Vagina (tissue), 2 donors: ENCODE measurements around the gene FES. TPM values are rescaled to one million over a fixed set of nuclear protein-coding genes. Genes with fewer than 3 reads are reported as not detected.

Experiments
- DNase-seq, 2 donors: peaks; one replicate each; pipeline ENCODE4 v3.0.0-alpha.2; 2017; ENCODE audit errors: extremely low spot score in 2 of 2
- H3K27ac ChIP-seq: fragments of 200-600 bp; sonication (generic); one replicate; pipeline ENCODE4 v1.5.1; 2019
- H3K27me3 ChIP-seq: fragments of 200-600 bp; sonication (generic); one replicate; pipeline ENCODE4 v1.5.1; 2019
- H3K36me3 ChIP-seq, 2 donors: fragments of 200-600 bp; sonication (generic); one replicate each; pipeline ENCODE4 v1.5.1; 2017 to 2019
- H3K4me1 ChIP-seq: fragments of 200-600 bp; sonication (generic); one replicate; pipeline ENCODE4 v1.5.1; 2019
- H3K4me3 ChIP-seq, 2 donors: fragments of 200-600 bp; sonication (generic); 1 replicate in 1 of 2; 2 replicates in 1 of 2; pipeline ENCODE4 v1.5.1; 2016 to 2019
- H3K9me3 ChIP-seq: fragments of 200-600 bp; sonication (generic); one replicate; pipeline ENCODE4 v1.5.1; 2019
- CTCF ChIP-seq, 3 experiments: fragments of 450-650 bp in 2 of 3; fragments of 200-600 bp in 1 of 3; sonication (generic) in 1 of 3; IDR thresholded peaks; one replicate each; pipeline ENCODE4 v1.5.1; 2017 to 2019; ENCODE audit warnings: antibody characterized with exemption in 3 of 3, mild to moderate bottlenecking in 2 of 3, moderate library complexity in 2 of 3
- POLR2A ChIP-seq, 2 donors: fragments of 450-650 bp; IDR thresholded peaks; one replicate each; pipeline ENCODE4 v1.6.1; 2017; ENCODE audit warnings: antibody characterized with exemption in 2 of 2, mild to moderate bottlenecking in 2 of 2, moderate library complexity in 2 of 2
- POLR2AphosphoS5 ChIP-seq, 2 donors: sonication (generic); formaldehyde crosslinking; IDR thresholded peaks; one replicate each; pipeline ENCODE4 v1.9.0; 2017; ENCODE audit warnings: antibody characterized with exemption in 2 of 2, mild to moderate bottlenecking in 2 of 2, low read depth in 1 of 2; ENCODE audit not compliant: insufficient read depth in 1 of 2
- intact Hi-C: fragments of 100-400 bp; cut with DNase I; formaldehyde crosslinking; loops from one replicate; pipeline ENCODE4 v1.15.1; 2023
- total RNA-seq: library from RNA; depleted of rRNA; stranded (reverse); fragments of >200 nt; gene quantifications from one replicate; pipeline ENCODE4 v1.2.3, GENCODE V29; 2016

Gene FES
- total RNA-seq, 1 donor from 2014 or later, result 47.4 TPM

- no peak for DNase-seq
- Histone ChIP-seq H3K27me3 (no peaks in the 10 kb centered on the region), H3K27ac (no peak overlapping the region), H3K36me3 (peaks cover 0 to 60% of the 10 kb centered on the region in 2 donors), H3K9me3 (no peaks in the 10 kb centered on the region), H3K4me1 (peaks cover 24% of the 10 kb centered on the region), H3K4me3 (no peak overlapping the region)
- intact Hi-C loops, result no loop called here
- TF ChIP-seq CTCF (IDR thresholded peaks at IDR 0.05) (no peak), POLR2AphosphoS5 (IDR thresholded peaks at IDR 0.05; ENCODE audit: insufficient read depth in 1 of 2, low read depth in 1 of 2) (no peak), POLR2A (IDR thresholded peaks at IDR 0.05) (no peak)
Measured at GRCh38 chr15:90876512-90877170, 7.7 kb upstream of the FES start.

GRCh38 chr15:90877315-90877714 is 7.0 kb upstream of the FES start:
- Histone ChIP-seq H3K36me3 (peaks cover 0 to 65% of the 10 kb centered on the region in 2 donors), H3K27ac (no peak overlapping the region), H3K27me3 (no peaks in the 10 kb centered on the region), H3K9me3 (no peaks in the 10 kb centered on the region), H3K4me3 (no peak overlapping the region), H3K4me1 (peaks cover 22% of the 10 kb centered on the region)
- no peak for DNase-seq
- TF ChIP-seq POLR2A (IDR thresholded peaks at IDR 0.05), result no peak
- TF ChIP-seq CTCF (IDR thresholded peaks at IDR 0.05), result no peak
- no peak for TF ChIP-seq POLR2AphosphoS5 (IDR thresholded peaks at IDR 0.05; ENCODE audit: insufficient read depth in 1 of 2, low read depth in 1 of 2)
- intact Hi-C loops, result no loop called here

DNA sequence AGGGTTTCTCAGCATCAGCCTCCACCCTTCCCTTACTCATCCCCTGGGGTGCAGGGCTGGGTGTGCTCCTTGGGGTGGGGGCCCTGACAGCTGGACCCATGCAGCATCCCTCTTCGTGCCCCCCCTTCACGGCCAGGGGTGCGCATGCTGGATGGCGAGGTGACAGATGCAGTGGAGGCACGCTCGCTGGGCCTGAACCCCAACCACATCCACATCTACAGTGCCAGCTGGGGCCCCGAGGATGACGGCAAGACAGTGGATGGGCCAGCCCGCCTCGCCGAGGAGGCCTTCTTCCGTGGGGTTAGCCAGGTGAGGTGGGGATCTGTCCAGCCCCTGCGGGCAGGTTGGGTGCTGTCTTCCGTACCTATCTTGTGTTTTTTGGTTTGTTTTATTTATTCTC is 6.3 kb upstream of the FES start:
- H3K36me3 ChIP-seq, result peaks cover 0 to 65% of the 10 kb centered on the region in 2 donors
- no peak for TF ChIP-seq POLR2A (IDR thresholded peaks at IDR 0.05)
- no peak for TF ChIP-seq POLR2AphosphoS5 (IDR thresholded peaks at IDR 0.05; ENCODE audit: insufficient read depth in 1 of 2, low read depth in 1 of 2)
- TF ChIP-seq CTCF (IDR thresholded peaks at IDR 0.05), result no peak
- no peak overlapping the region for H3K4me3 ChIP-seq
- intact Hi-C loops, result no loop called here
- H3K27me3 ChIP-seq, result no peaks in the 10 kb centered on the region
- peaks cover 15% of the 10 kb centered on the region for H3K4me1 ChIP-seq
- no peak overlapping the region for H3K27ac ChIP-seq
- H3K9me3 ChIP-seq, result no peaks in the 10 kb centered on the region
- DNase-seq, result no peak

GRCh38 chr15:90878660-90879059 is 5.6 kb upstream of the FES start:
- intact Hi-C loops, result no loop called here
- TF ChIP-seq CTCF (IDR thresholded peaks at IDR 0.05), result no peak
- no peak for TF ChIP-seq POLR2AphosphoS5 (IDR thresholded peaks at IDR 0.05; ENCODE audit: insufficient read depth in 1 of 2, low read depth in 1 of 2)
- TF ChIP-seq POLR2A (IDR thresholded peaks at IDR 0.05), result no peak
- Histone ChIP-seq H3K36me3 (peaks cover 0 to 65% of the 10 kb centered on the region in 2 donors), H3K27ac (no peak overlapping the region), H3K4me1 (peaks cover 14% of the 10 kb centered on the region), H3K4me3 (no peak overlapping the region), H3K9me3 (no peaks in the 10 kb centered on the region), H3K27me3 (no peaks in the 10 kb centered on the region)
- DNase-seq, result no peak

GRCh38 chr15:90879730-90880366 is 4.5 kb upstream of the FES start:
- Histone ChIP-seq H3K9me3 (no peaks in the 10 kb centered on the region), H3K4me3 (no peak overlapping the region), H3K27ac (no peak overlapping the region), H3K36me3 (peaks cover 0 to 65% of the 10 kb centered on the region in 2 donors), H3K4me1 (peaks cover 15% of the 10 kb centered on the region), H3K27me3 (no peaks in the 10 kb centered on the region)
- DNase-seq, result no peak
- TF ChIP-seq POLR2AphosphoS5 (IDR thresholded peaks at IDR 0.05; ENCODE audit: insufficient read depth in 1 of 2, low read depth in 1 of 2) (no peak), CTCF (IDR thresholded peaks at IDR 0.05) (no peak), POLR2A (IDR thresholded peaks at IDR 0.05) (no peak)
- intact Hi-C loops, result loop anchor here (10.0 kb wide), 1 partner anchor 165 kb away; the partner anchor contains the start of gene BLM
